GM21423 (cell line): Measurements from ENCODE around the gene CALB2.
"Not testable (repeated sequence)": the region's sequence is repeated elsewhere in the genome, so short reads cannot be mapped to it uniquely, and the experiment has no call there.

Source experiments
- ATAC-seq: cut with Tn5 transposase; IDR thresholded peaks from one replicate; pipeline ENCODE4 v1.9.1; 2021; ENCODE audit warnings: mild to moderate bottlenecking, moderate library complexity; ENCODE audit not compliant: unreplicated experiment

CALB2 gene

DNA sequence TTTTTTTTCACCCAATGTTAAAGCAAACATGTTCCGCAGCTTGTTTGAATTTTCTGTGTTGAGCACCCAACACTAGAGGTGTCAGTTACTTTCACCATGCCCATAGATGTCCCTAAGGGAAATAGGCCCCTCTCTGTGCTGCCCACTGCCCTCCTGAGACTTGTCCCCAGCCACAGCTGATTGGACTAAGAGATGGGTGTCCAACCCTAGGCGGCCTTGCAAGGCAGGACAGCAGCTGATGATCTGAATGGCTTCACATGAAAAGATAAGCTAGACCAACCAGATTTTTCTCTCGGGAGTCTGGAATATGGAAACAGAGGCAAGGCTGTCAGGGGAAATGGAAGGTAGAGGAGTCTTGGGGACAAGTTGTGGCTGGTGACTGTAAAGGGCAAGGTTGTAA, 6.1 kb upstream of the CALB2 start:
- ATAC-seq: no peak

- no peak for ATAC-seq
These were observed 5.5 kb upstream of the CALB2 start for GRCh38 chr16:71352963-71353460.

GRCh38 chr16:71353736-71354135, 4.8 kb upstream of the CALB2 start:
- no peak for ATAC-seq

GRCh38 chr16:71354156-71354555, 4.4 kb upstream of the CALB2 start:
- no peak for ATAC-seq

DNA sequence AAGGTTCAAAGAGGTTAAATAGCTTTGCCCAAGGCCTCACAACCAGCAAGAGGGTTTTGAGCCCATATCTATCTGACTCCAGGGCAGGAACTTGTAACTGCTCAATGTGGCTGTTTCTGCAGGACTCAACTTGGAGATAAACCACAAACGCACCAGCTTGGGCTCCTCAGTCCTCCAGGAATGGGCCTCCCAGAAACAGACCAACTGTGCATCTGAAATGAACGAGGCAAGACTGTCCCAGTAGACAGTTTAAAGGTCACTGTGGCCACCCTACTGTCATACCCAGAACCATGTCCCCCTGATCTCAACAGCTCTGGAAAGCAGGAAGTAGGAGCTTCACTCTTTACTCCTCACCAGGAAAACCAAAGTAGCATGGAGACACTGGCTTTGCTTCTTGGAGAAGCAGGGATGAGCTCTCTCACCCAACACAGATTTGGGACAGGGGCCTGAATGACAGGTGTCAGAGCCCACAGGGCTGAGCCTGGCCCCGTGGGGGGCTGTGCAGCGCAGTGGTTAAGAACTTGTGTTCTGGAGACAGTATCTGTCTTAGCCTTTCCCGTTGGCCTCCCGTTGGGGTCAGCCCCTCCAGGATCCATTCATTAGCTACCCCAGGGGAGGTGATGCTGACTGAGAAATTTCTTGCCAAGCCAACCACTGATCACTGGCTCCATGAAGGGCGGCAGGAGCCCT, 2.3 kb upstream of the CALB2 start:
- ATAC-seq: no peak

- ATAC-seq: not testable (repeated sequence)
These were observed 1.6 kb upstream of the CALB2 start for GRCh38 chr16:71356936-71357335.

- no peak for ATAC-seq
These were observed 842 bp upstream of the CALB2 start for GRCh38 chr16:71357681-71358080.

- no peak for ATAC-seq
These were observed 908 bp downstream of the CALB2 start for GRCh38 chr16:71359431-71359830.

DNA sequence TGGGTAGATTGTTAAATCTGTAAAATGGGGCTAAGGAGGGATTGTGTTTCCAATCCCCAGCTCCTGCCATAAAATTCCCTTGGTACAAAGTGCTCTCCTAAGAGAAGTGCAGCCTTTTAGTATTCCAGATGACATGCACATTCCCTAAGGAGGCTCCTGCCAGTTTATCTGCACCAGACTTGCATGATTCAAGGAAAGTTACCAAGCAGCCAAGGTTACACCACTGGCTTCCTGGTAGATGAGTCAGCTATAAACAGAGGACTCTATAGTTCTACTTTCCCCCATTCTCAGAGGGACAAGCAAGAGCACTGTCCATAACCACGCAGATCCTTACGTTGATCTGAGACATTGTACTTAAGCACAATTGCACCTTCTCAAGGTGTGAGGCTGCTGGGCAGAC, 1.9 kb downstream of the CALB2 start:
- no peak for ATAC-seq

- ATAC-seq: no peak
These were observed 5.7 kb downstream of the CALB2 start for GRCh38 chr16:71364133-71364681.

GRCh38 chr16:71365021-71365420, 6.5 kb downstream of the CALB2 start:
- no peak for ATAC-seq

DNA sequence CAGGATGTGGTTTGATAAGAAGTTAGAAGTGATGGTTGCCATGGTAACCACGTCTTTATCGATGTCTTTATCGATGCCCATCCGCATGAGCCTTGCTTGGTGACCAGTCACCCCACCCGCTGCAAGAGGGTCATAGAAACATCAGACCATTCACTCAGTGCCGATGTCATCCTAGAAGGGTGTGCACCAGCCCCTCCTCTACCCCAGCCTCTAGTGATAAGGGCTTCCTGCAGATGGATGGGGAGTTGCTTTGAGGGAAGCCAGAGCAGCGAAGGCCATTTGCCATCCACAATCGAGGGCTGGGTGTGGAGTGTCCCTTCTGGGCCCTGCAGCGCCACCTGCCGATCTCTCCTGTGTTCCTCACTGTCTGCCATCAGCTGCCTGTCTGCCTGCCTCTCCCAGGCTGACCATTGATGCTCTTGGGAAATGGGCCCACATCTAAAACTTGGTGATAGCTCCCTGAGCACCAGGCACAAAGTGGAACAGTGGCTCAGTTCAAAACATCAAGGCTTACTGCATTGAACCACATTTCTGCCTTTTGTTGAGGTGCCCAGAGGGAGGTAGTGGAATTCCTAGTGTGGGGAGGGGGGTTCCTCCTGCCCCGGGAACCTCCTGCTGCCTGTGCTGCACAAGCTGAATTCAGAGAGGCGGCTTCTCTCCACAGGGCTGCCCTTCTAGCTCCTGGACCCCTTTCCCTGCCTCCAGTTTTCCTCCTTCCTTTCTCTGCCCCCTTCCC, 8.9 kb downstream of the CALB2 start:
- no peak for ATAC-seq

GRCh38 chr16:71368958-71369357, 10.4 kb downstream of the CALB2 start:
- ATAC-seq: no peak

DNA sequence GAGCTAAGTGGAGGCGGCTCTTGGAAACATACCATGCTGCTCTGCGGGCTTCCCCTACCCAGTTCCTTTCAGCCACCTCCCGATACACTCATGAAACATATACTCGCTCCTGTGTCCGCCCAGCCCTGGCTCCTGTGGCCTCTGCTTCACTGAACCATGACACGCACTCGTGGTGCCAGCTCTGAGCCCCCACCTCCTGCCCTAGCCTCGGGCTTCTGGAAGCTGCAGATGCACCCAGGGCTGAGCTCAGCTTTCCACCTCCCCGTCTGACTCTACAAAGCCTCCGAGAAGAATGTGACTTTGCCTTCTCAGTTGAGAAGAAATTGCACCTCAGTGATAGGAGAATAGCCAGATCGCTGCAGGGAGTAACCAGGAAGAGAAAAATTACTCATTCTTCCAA, 11.0 kb downstream of the CALB2 start:
- no peak for ATAC-seq

- ATAC-seq: no peak
These were observed 12.7 kb downstream of the CALB2 start for GRCh38 chr16:71371237-71371636.

DNA sequence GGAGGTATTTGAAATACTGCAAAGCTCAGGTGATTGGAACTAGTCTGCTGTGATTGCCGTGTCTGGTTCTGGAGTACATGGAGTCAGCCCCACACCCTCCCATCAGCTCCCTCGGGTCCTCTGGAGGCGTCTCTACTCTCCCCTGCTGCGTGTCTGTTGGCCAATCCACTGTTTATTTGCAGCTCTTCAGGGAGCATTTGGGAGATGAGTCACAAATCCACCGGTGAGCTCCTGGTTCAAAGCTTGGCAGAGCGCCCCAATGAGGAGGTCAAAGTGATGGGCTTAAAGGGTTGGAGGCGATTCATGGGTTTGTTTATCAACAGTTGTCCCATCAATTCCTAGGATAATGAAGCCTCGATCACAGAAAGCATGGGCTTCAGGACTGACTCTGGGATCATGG, 14.6 kb downstream of the CALB2 start:
- no peak for ATAC-seq

GRCh38 chr16:71376465-71377157, 18.1 kb downstream of the CALB2 start:
- ATAC-seq: no peak

- no peak for ATAC-seq
These were observed 21.2 kb downstream of the CALB2 start for GRCh38 chr16:71379711-71380110.

DNA sequence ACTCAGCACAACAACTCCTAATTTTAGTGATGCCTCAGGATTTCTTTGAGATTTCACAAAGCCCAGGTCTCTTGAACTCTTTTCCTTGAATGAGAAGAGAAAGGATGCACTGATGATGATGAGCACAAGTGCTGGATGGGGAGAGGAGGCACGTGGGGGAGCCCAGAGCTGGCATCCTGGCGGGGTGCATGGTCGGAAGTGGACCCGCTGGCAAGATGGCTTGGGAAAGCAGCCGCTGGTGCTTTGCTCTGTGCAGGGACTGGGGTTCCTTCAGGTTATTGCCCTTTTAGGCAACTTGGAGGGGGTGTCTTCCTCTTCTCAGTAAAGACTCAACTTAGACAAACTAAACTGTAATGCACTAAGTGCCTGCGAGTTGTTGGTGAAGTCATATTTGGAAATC, 22.3 kb downstream of the CALB2 start:
- ATAC-seq: no peak

DNA sequence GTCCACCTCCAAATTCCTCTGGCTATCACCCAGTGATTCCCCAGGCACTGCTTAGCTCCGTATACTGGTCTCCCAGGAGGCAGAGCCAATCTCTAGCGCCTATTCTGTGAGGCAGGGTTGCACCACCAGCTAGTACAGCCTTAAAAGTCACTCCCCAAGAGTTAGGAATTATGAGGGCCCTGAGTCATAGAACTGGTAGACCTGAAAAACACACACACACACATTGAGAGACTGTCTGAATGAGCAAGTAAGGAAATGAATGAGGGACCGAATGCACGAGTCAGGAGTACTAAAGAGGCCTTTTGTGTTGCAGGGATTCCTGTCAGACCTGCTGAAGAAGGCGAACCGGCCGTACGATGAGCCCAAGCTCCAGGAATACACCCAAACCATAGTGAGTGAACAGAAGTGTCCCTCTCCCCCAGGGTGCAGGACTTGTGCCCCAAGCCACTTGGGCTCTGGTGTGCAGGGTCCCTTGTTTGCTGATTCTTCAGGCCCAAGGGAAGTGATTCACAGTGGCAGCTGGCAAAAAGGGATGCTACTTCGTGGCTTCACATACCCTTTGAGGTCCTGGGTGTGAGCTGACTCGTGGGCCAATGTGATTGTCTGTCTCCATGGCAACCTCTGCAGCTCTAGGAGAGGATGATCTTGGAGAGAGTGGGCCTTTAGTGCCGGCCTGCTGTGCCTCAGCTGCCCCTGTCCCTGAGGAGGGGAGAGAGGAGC, 24.7 kb downstream of the CALB2 start:
- ATAC-seq: no peak
